Keratinocyte (primary cell): ENCODE data around the gene KRT82. TPM values are rescaled to one million over a fixed set of nuclear protein-coding genes. Genes with fewer than 3 reads are reported as not detected.

Experiments used
- DNase-seq: peaks from one replicate; pipeline ENCODE4 v3.0.0-alpha.2; 2011; ENCODE audit warnings: low read depth, missing footprints, low spot score
- FAIRE-seq: peaks from 2 replicates; lab custom pipeline; 2011; peaks lifted over from hg19 to GRCh38; lab: Jason Lieb, UNC
- H2AFZ ChIP-seq: 2 replicates; pipeline ENCODE4 v1.6.0; 2012; ENCODE audit warnings: low read length, control low read depth, inconsistent platforms; ENCODE audit not compliant: control insufficient read depth
- H3K27ac ChIP-seq: 2 replicates; pipeline ENCODE4 v1.5.1; 2011; ENCODE audit warnings: low read length; ENCODE audit not compliant: control insufficient read depth, insufficient read depth
- H3K27me3 ChIP-seq: 3 replicates; pipeline ENCODE4 v1.6.0; 2011; ENCODE audit warnings: low read length; ENCODE audit not compliant: control insufficient read depth, insufficient read depth; ENCODE audit errors: extremely low read depth
- H3K36me3 ChIP-seq, 2 experiments: 2 replicates in 1 of 2; 3 replicates in 1 of 2; pipeline ENCODE4 v1.5.1; 2011; ENCODE audit warnings: low read length in 2 of 2, mild to moderate bottlenecking in 1 of 2; ENCODE audit not compliant: control insufficient read depth in 2 of 2, insufficient read depth in 2 of 2; ENCODE audit errors: extremely low read depth in 1 of 2
- H3K4me1 ChIP-seq: 3 replicates; pipeline ENCODE4 v1.5.1; 2011; ENCODE audit warnings: low read length; ENCODE audit not compliant: control insufficient read depth, insufficient read depth; ENCODE audit errors: extremely low read depth
- H3K4me2 ChIP-seq: 3 replicates; pipeline ENCODE4 v1.6.0; 2011; ENCODE audit warnings: low read depth, low read length; ENCODE audit not compliant: control insufficient read depth, insufficient read depth; ENCODE audit errors: extremely low read depth
- H3K4me3 ChIP-seq, 3 experiments: fragments of 200-600 bp in 1 of 3; sonication (generic) in 1 of 3; 2 replicates in 2 of 3; 3 replicates in 1 of 3; pipeline ENCODE4 v1.5.1; 2011 to 2016; ENCODE audit warnings: low read length in 3 of 3, mild to moderate bottlenecking in 3 of 3, control low read depth in 2 of 3, inconsistent platforms in 1 of 3, low read depth in 1 of 3, mixed read lengths in 1 of 3, mixed run types in 1 of 3, moderate library complexity in 1 of 3; ENCODE audit not compliant: control insufficient read depth in 2 of 3, insufficient read depth in 2 of 3; ENCODE audit errors: extremely low read depth in 1 of 3
- H3K79me2 ChIP-seq: 2 replicates; pipeline ENCODE4 v1.6.0; 2012; ENCODE audit warnings: low read length; ENCODE audit not compliant: control insufficient read depth, insufficient read depth
- H3K9ac ChIP-seq: 3 replicates; pipeline ENCODE4 v1.6.0; 2011; ENCODE audit warnings: low read length; ENCODE audit not compliant: control insufficient read depth, insufficient read depth; ENCODE audit errors: extremely low read depth
- H3K9me1 ChIP-seq: 3 replicates; pipeline ENCODE4 v1.6.0; 2011; ENCODE audit warnings: low read length; ENCODE audit not compliant: control insufficient read depth, insufficient read depth; ENCODE audit errors: extremely low read depth
- H3K9me3 ChIP-seq: 2 replicates; pipeline ENCODE4 v1.5.1; 2012; ENCODE audit warnings: low read depth, low read length; ENCODE audit not compliant: control insufficient read depth
- H4K20me1 ChIP-seq: 3 replicates; pipeline ENCODE4 v1.6.0; 2011; ENCODE audit warnings: low read length; ENCODE audit not compliant: control insufficient read depth, insufficient read depth; ENCODE audit errors: extremely low read depth
- CTCF ChIP-seq, 3 experiments: IDR thresholded peaks in 1 of 3; conservative IDR thresholded peaks in 1 of 3; optimal IDR thresholded peaks in 1 of 3; 2 replicates in 2 of 3; 3 replicates in 1 of 3; pipeline versions ENCODE3 to v1.5.1; 2011; ENCODE audit warnings: low read length in 3 of 3, mild to moderate bottlenecking in 3 of 3, moderate library complexity in 2 of 3, control low read depth in 1 of 3, inconsistent platforms in 1 of 3; ENCODE audit not compliant: insufficient read depth in 2 of 3; ENCODE audit errors: extremely low read depth in 1 of 3
- EZH2 ChIP-seq: IDR thresholded peaks from one replicate; pipeline ENCODE4 v1.6.1; 2012; ENCODE audit warnings: inconsistent platforms, mild to moderate bottlenecking, low read length, moderate library complexity
- dilution Hi-C: fragments of 300-500 bp; cut with MboI; formaldehyde crosslinking; loops from one replicate; pipeline ENCODE4 v1.7.0; 2020; ENCODE audit warnings: low sequenced_read_pairs; ENCODE audit not compliant: extremely low pct_ligation_motif_present
- polyA plus RNA-seq, 5 experiments: library from polyadenylated mRNA; depleted of rRNA in 3 of 5; stranded (reverse) in 3 of 5; stranded (forward) in 1 of 5; unstranded in 1 of 5; fragments of >200 nt; gene quantifications; 1 replicate in 1 of 5; 2 replicates in 3 of 5; 3 replicates in 1 of 5; pipeline versions ENCODE4 v1.2.1 to v1.2.3, GENCODE V29; 2011 to 2012; ENCODE audit warnings: missing spikeins in 2 of 5, low read depth in 1 of 5, low replicate concordance in 1 of 5

Gene KRT82
- polyA plus RNA-seq, 1 donor (not counting 4 experiments of a cell fraction or from before 2014, with no cell fraction given), result not detected

- H4K20me1 ChIP-seq, result no peaks in the 10 kb centered on the region
- no peaks in the 10 kb centered on the region for H3K36me3 ChIP-seq
- no peak overlapping the region for H3K27ac ChIP-seq
- H3K27me3 ChIP-seq, result peaks cover 13% of the 10 kb centered on the region
- H3K9ac ChIP-seq, result no peak overlapping the region
- TF ChIP-seq CTCF (optimal IDR thresholded peaks at IDR 0.05 in 1 of 3, IDR thresholded peaks at IDR 0.05 in 1 of 3, conservative IDR thresholded peaks at IDR 0.05 in 1 of 3; ENCODE audit: extremely low read depth in 1 of 3, insufficient read depth in 2 of 3, low read length in 3 of 3) (no peak), EZH2 (no peak)
- H3K4me3 ChIP-seq, result no peak overlapping the region
- H2AFZ ChIP-seq, result no peak overlapping the region
- FAIRE-seq (no peak), DNase-seq (no peak)
- dilution Hi-C loops, result no loop called here
- H3K9me3 ChIP-seq, result no peaks in the 10 kb centered on the region
- H3K79me2 ChIP-seq, result no peaks in the 10 kb centered on the region
- H3K4me2 ChIP-seq, result no peak overlapping the region
- no peaks in the 10 kb centered on the region for H3K9me1 ChIP-seq
- no peaks in the 10 kb centered on the region for H3K4me1 ChIP-seq
These were observed 46.0 kb downstream of the KRT82 start for GRCh38 chr12:52360106-52360662.

DNA sequence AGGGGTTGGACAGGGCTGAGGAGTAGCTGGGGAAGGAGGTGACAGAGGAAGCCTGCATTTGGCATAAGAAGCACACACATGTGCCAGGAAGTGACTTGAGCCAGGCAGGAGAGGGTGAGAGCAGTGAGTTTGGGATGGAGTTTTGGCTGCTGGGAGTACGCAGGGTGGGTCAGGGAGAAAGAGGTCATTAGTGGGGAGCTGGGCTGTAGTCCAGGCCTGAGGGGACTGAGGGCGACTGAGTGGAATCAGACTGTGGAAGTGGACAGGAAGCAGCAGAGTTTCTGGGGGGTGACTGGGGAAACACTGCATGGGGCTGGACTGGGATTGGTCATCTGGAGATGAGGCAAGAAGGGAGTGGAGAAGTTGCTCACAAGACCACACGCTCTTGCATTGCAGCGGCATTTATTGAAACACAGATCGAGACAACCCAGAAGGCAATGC lies 46.5 kb downstream of the KRT82 start:
- peaks cover 8% of the 10 kb centered on the region for H3K27me3 ChIP-seq
- H2AFZ ChIP-seq, result no peak overlapping the region
- dilution Hi-C loops, result no loop called here
- no peaks in the 10 kb centered on the region for H4K20me1 ChIP-seq
- no peak overlapping the region for H3K27ac ChIP-seq
- no peaks in the 10 kb centered on the region for H3K9me1 ChIP-seq
- no peak overlapping the region for H3K9ac ChIP-seq
- H3K4me2 ChIP-seq, result no peak overlapping the region
- no peak for FAIRE-seq
- TF ChIP-seq EZH2 (no peak), CTCF (optimal IDR thresholded peaks at IDR 0.05 in 1 of 3, IDR thresholded peaks at IDR 0.05 in 1 of 3, conservative IDR thresholded peaks at IDR 0.05 in 1 of 3; ENCODE audit: extremely low read depth in 1 of 3, insufficient read depth in 2 of 3, low read length in 3 of 3) (no peak)
- no peaks in the 10 kb centered on the region for H3K9me3 ChIP-seq
- no peaks in the 10 kb centered on the region for H3K4me1 ChIP-seq
- H3K36me3 ChIP-seq, result no peaks in the 10 kb centered on the region
- DNase-seq, result no peak
- no peaks in the 10 kb centered on the region for H3K79me2 ChIP-seq
- H3K4me3 ChIP-seq, result no peak overlapping the region
